Smooth muscle cell (in vitro differentiated cells): ENCODE measurements around the gene EIF2AK3. TPM values are rescaled to one million over a fixed set of nuclear protein-coding genes. Genes with fewer than 3 reads are reported as not detected.

ENCODE experiments used
- DNase-seq: peaks from one replicate; lab custom pipeline; 2025; ENCODE audit not compliant: unreplicated experiment; lab: John Stamatoyannopoulos, UW
- H2AFZ ChIP-seq: fragments of 200-600 bp; sonication (generic); 2 replicates; pipeline ENCODE4 v1.6.0; 2016; ENCODE audit warnings: antibody characterized with exemption, low read depth, mild to moderate bottlenecking
- H3F3A ChIP-seq: fragments of 200-600 bp; sonication (generic); 2 replicates; pipeline ENCODE4 v1.6.0; 2017; ENCODE audit warnings: antibody characterized with exemption, low read depth
- H3K27ac ChIP-seq: fragments of 200-600 bp; sonication (generic); 2 replicates; pipeline ENCODE4 v1.5.1; 2016; ENCODE audit warnings: low read depth, mild to moderate bottlenecking
- H3K27me3 ChIP-seq: fragments of 200-600 bp; sonication (generic); 2 replicates; pipeline ENCODE4 v1.6.1; 2016; ENCODE audit warnings: low read depth, mild to moderate bottlenecking
- H3K36me3 ChIP-seq: fragments of 200-600 bp; sonication (generic); 2 replicates; pipeline ENCODE4 v1.5.1; 2016; ENCODE audit warnings: low read depth
- H3K4me1 ChIP-seq: fragments of 200-600 bp; sonication (generic); 2 replicates; pipeline ENCODE4 v1.5.1; 2016; ENCODE audit warnings: low read depth
- H3K4me2 ChIP-seq: fragments of 200-600 bp; sonication (generic); 2 replicates; pipeline ENCODE4 v1.6.0; 2016; ENCODE audit warnings: mild to moderate bottlenecking
- H3K4me3 ChIP-seq: fragments of 200-600 bp; sonication (generic); 2 replicates; pipeline ENCODE4 v1.5.1; 2016; ENCODE audit warnings: mild to moderate bottlenecking
- H3K79me2 ChIP-seq: fragments of 200-600 bp; sonication (generic); 2 replicates; pipeline ENCODE4 v1.6.0; 2016; ENCODE audit warnings: low read depth, mild to moderate bottlenecking
- H3K9ac ChIP-seq: fragments of 200-600 bp; sonication (generic); 2 replicates; pipeline ENCODE4 v1.6.0; 2016; ENCODE audit warnings: low read depth
- H3K9me3 ChIP-seq: fragments of 200-600 bp; sonication (generic); replicated peaks from 2 replicates; pipeline ENCODE4 v1.5.1; 2016; ENCODE audit warnings: low read depth
- H4K20me1 ChIP-seq: fragments of 200-600 bp; sonication (generic); 2 replicates; pipeline ENCODE4 v1.6.0; 2016; ENCODE audit warnings: low read depth
- whole genome bisulfite sequencing: methylation state at CpG from one replicate; pipeline ENCODE4 v1.1.7; 2016; ENCODE audit warnings: low lambda C conversion rate; 5-methylcytosine and 5-hydroxymethylcytosine counted together
- polyA plus RNA-seq: library from polyadenylated mRNA; unstranded; fragments of >200 nt; fragmentation: Nextera tagmentation; extraction: Ambion mirVana; gene quantifications from 2 replicates; pipeline ENCODE4 v1.2.1, GENCODE V29; 2016
- total RNA-seq: library from RNA; depleted of rRNA; stranded (reverse); fragments of >200 nt; gene quantifications from 2 replicates; pipeline ENCODE4 v1.2.3, GENCODE V29; 2014
- TF ChIP-seq, protein P1 (sequence below): fragments of 200-600 bp; sonication (generic); IDR thresholded peaks from 2 replicates; pipeline ENCODE4 v1.5.1; 2017; ENCODE audit warnings: borderline replicate concordance, mild to moderate bottlenecking, antibody characterized with exemption; ENCODE audit not compliant: insufficient read depth, poor library complexity, severe bottlenecking

Gene EIF2AK3
- total and polyA plus RNA-seq, 2 experiments from 2014 or later = 16.2 to 53.4 TPM

GRCh38 chr2:88642278-88642677, 15.0 kb upstream of the EIF2AK3 start:
- Histone ChIP-seq H3K9ac (no peak overlapping the region), H2AFZ (no peak overlapping the region), H3K27me3 (no peaks in the 10 kb centered on the region), H3F3A (no peaks in the 10 kb centered on the region), H3K9me3 (peaks cover 5% of the 10 kb centered on the region), H3K4me1 (peaks cover 3% of the 10 kb centered on the region), H3K36me3 (no peaks in the 10 kb centered on the region), H3K79me2 (no peaks in the 10 kb centered on the region), H3K4me2 (no peak overlapping the region), H3K27ac (no peak overlapping the region), H3K4me3 (no peak overlapping the region), H4K20me1 (no peaks in the 10 kb centered on the region)
- TF ChIP-seq, protein P1, sequence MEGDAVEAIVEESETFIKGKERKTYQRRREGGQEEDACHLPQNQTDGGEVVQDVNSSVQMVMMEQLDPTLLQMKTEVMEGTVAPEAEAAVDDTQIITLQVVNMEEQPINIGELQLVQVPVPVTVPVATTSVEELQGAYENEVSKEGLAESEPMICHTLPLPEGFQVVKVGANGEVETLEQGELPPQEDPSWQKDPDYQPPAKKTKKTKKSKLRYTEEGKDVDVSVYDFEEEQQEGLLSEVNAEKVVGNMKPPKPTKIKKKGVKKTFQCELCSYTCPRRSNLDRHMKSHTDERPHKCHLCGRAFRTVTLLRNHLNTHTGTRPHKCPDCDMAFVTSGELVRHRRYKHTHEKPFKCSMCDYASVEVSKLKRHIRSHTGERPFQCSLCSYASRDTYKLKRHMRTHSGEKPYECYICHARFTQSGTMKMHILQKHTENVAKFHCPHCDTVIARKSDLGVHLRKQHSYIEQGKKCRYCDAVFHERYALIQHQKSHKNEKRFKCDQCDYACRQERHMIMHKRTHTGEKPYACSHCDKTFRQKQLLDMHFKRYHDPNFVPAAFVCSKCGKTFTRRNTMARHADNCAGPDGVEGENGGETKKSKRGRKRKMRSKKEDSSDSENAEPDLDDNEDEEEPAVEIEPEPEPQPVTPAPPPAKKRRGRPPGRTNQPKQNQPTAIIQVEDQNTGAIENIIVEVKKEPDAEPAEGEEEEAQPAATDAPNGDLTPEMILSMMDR = no peak
- WGBS = 77% methylated on average over 3 of the region's 3 CpGs
- no peak for DNase-seq

DNA sequence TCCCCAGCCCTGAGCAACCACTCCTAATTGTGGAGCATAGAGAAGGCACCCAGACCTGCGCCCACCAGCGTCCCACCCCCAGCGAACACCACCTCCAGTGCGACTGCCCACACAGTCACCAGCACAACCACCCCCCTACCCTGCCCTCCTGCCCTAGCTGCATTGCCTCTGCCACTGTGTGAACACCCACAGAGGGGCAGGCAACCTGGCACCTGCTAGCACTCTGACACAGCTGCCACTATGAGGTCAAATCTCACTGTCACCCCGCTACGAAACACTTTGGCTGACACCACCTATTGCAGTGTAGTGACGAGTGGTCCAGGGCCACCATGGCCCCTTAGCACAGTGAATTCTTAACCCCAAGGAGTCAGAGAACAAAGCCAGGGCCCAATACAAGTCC, 14.1 kb upstream of the EIF2AK3 start:
- Histone ChIP-seq H3K4me1 (peaks cover 3% of the 10 kb centered on the region), H3K27me3 (no peaks in the 10 kb centered on the region), H4K20me1 (no peaks in the 10 kb centered on the region), H2AFZ (no peak overlapping the region), H3K27ac (no peak overlapping the region), H3K79me2 (no peaks in the 10 kb centered on the region), H3F3A (no peaks in the 10 kb centered on the region), H3K4me3 (no peak overlapping the region), H3K9ac (no peak overlapping the region), H3K36me3 (no peaks in the 10 kb centered on the region), H3K4me2 (no peak overlapping the region), H3K9me3 (peaks cover 5% of the 10 kb centered on the region)
- TF ChIP-seq, protein P1 = no peak
- no peak for DNase-seq
- WGBS = over 99% methylated on average over 7 of the region's 7 CpGs

GRCh38 chr2:88639865-88640264, 12.6 kb upstream of the EIF2AK3 start:
- Histone ChIP-seq H3K4me1 (peaks cover 3% of the 10 kb centered on the region), H3K4me3 (no peak overlapping the region), H3K27me3 (no peaks in the 10 kb centered on the region), H3F3A (no peaks in the 10 kb centered on the region), H3K9ac (no peak overlapping the region), H4K20me1 (no peaks in the 10 kb centered on the region), H3K36me3 (no peaks in the 10 kb centered on the region), H3K79me2 (no peaks in the 10 kb centered on the region), H3K4me2 (no peak overlapping the region), H3K9me3 (peaks cover 5% of the 10 kb centered on the region), H2AFZ (no peak overlapping the region), H3K27ac (no peak overlapping the region)
- no peak for DNase-seq
- WGBS = 71% methylated on average over 1 of the region's 1 CpG
- TF ChIP-seq, protein P1 = no peak

GRCh38 chr2:88638743-88639142, 11.5 kb upstream of the EIF2AK3 start:
- H3K79me2 ChIP-seq = no peaks in the 10 kb centered on the region
- H3K9me3 ChIP-seq = peaks cover 5% of the 10 kb centered on the region
- TF ChIP-seq, protein P1 = no peak
- no peak overlapping the region for H3K9ac ChIP-seq
- no peak overlapping the region for H3K4me3 ChIP-seq
- H3K27me3 ChIP-seq = no peaks in the 10 kb centered on the region
- 57% methylated on average over 3 of the region's 3 CpGs for WGBS
- no peak overlapping the region for H3K27ac ChIP-seq
- no peaks in the 10 kb centered on the region for H3F3A ChIP-seq
- H3K4me1 ChIP-seq = peaks cover 3% of the 10 kb centered on the region
- no peaks in the 10 kb centered on the region for H3K36me3 ChIP-seq
- no peaks in the 10 kb centered on the region for H4K20me1 ChIP-seq
- no peak for DNase-seq
- no peak overlapping the region for H3K4me2 ChIP-seq
- H2AFZ ChIP-seq = no peak overlapping the region
